ENCODE results near the gene KRABD2.
A peak's percentile ranks its signal among the peaks of the same experiment; 100 is the strongest.

The KRABD2 gene

GRCh38 chr17:8338753-8339140 is 37.8 kb downstream of the KRABD2 start:
- peak; percentile 53 for ATAC-seq

GRCh38 chr17:8337802-8338752 is 38.4 kb downstream of the KRABD2 start:
- Histone ChIP-seq H3K27me3 (ENCODE audit: insufficient read depth) (no peaks in the 10 kb centered on the region), H3K79me2 (replicated peaks; ENCODE audit: insufficient read depth) (no peaks in the 10 kb centered on the region), H3K36me3 (ENCODE audit: insufficient read depth) (no peaks in the 10 kb centered on the region), H3K27ac (ENCODE audit: low read depth) (no peak overlapping the region), H3K4me1 (ENCODE audit: insufficient read depth) (peaks cover 19% of the 10 kb centered on the region; the same call in 1 of the 2 replicates), H3K4me3 (no peak overlapping the region), H4K20me1 (replicated peaks; ENCODE audit: insufficient read depth) (no peaks in the 10 kb centered on the region), H3K9me2 (ENCODE audit: insufficient read depth) (no peaks in the 10 kb centered on the region), H3F3A (replicated peaks; ENCODE audit: low read depth) (no peaks in the 10 kb centered on the region), H3K4me2 (peak overlapping the region; percentile 35; the same call in 1 of the 2 replicates), H2AFZ (peak overlapping the region; percentile 66)
- ATAC-seq (peak; percentile 13; the same call in 1 of the 3 replicates), DNase-seq (ENCODE audit: low spot score) (peak; percentile 35)
- Mint-ChIP-seq H3K27me3 (ENCODE audit: insufficient read depth, low read depth, poor library complexity) (peaks cover 2% of the 10 kb centered on the region), H3K36me3 (ENCODE audit: low read depth) (no peaks in the 10 kb centered on the region), H3K4me3 (no peak overlapping the region; the same call in 2 of the 3 replicates), H3K27ac (peak overlapping the region; percentile 8; the same call in 1 of the 2 replicates), H3K4me1 (peaks cover 22% of the 10 kb centered on the region), H3K9me3 (no peaks in the 10 kb centered on the region; the same call in 2 of the 3 replicates)
- TF ChIP-seq EZH2 (IDR thresholded peaks at IDR 0.05; ENCODE audit: low read depth, unreplicated experiment) (no peak), ZNF114 (CRISPR knock-in tag; IDR thresholded peaks at IDR 0.05) (no peak), STAT1 (IDR thresholded peaks at IDR 0.05; ENCODE audit: unreplicated experiment) (no peak), ZNF331 (CRISPR knock-in tag; IDR thresholded peaks at IDR 0.05; ENCODE audit: low read depth) (no peak), ZNF462 (CRISPR knock-in tag; IDR thresholded peaks at IDR 0.05) (no peak), CREB1 (CRISPR knock-in tag; IDR thresholded peaks at IDR 0.05; ENCODE audit: low read depth) (no peak), REST (IDR thresholded peaks at IDR 0.05; ENCODE audit: unreplicated experiment) (no peak)

More at GRCh38 chr17:8338753-8339140, 37.8 kb downstream of the KRABD2 start:
- Histone ChIP-seq H3K36me3 (ENCODE audit: insufficient read depth) (no peaks in the 10 kb centered on the region), H3K4me2 (no peak overlapping the region), H3K27me3 (ENCODE audit: insufficient read depth) (no peaks in the 10 kb centered on the region), H3K79me2 (replicated peaks; ENCODE audit: insufficient read depth) (no peaks in the 10 kb centered on the region), H3K4me3 (no peak overlapping the region), H3F3A (replicated peaks; ENCODE audit: low read depth) (no peaks in the 10 kb centered on the region), H2AFZ (peak overlapping the region; percentile 66), H3K4me1 (ENCODE audit: insufficient read depth) (peaks cover 19% of the 10 kb centered on the region; the same call in 1 of the 2 replicates), H4K20me1 (replicated peaks; ENCODE audit: insufficient read depth) (no peaks in the 10 kb centered on the region), H3K9me2 (ENCODE audit: insufficient read depth) (no peaks in the 10 kb centered on the region), H3K27ac (ENCODE audit: low read depth) (no peak overlapping the region)
- peaks cover 22% of the 10 kb centered on the region for H3K4me1 Mint-ChIP-seq
- H3K27me3 Mint-ChIP-seq (ENCODE audit: insufficient read depth, low read depth, poor library complexity), result peaks cover 2% of the 10 kb centered on the region
- no peak overlapping the region for H3K4me3 Mint-ChIP-seq
- peak; percentile 42 for DNase-seq (ENCODE audit: low spot score)
- H3K9me3 Mint-ChIP-seq, result no peaks in the 10 kb centered on the region; the same call in 2 of the 3 replicates
- no peak overlapping the region for H3K27ac Mint-ChIP-seq
- H3K36me3 Mint-ChIP-seq (ENCODE audit: low read depth), result no peaks in the 10 kb centered on the region
- TF ChIP-seq ZNF331 (CRISPR knock-in tag; IDR thresholded peaks at IDR 0.05; ENCODE audit: low read depth), result no peak

Data from GM23338 (cell line).